Measurements from ENCODE around the gene ARHGEF2. TPM values are rescaled to one million over a fixed set of nuclear protein-coding genes. Genes with fewer than 3 reads are reported as not detected.

ARHGEF2 gene
- total and polyA plus RNA-seq, 9 of the 15 experiments (the other 6 are each of a cell fraction or from before 2014, with no cell fraction given), result 7.1 to 162 (median 62.2) TPM

DNA sequence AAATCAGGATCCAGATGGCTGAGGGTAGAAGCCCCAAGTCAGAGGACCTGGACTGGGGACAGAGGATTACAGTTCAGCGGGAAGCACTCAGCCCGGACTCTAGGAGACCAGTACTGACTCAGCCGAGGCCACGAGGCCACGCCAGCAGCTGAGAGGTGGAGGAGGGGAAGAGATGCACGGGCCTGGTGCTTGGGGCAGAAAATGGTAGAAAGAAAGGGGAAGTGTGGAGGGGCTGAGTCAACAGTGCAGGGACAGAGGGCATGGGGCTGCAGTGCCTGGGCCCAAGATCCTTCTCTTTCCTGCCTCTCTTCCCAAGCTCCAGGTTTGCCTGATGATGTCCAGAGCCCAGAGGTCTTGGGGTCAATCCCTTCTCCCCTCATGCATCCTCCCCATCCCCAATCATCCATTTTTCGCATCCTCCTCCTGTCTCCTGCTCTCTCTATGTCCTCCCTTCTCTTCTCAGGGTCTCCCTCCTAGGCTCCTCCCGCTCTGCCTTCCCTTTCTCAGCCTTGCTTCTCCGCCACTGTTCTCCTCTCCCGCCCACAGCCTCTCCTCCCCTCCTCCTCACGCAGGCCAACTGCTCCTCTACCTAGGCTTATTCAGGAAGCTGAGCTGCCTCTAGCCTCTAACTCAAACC, 7.7 kb downstream of the ARHGEF2 start (continued):
- TF ChIP-seq, protein P1, sequence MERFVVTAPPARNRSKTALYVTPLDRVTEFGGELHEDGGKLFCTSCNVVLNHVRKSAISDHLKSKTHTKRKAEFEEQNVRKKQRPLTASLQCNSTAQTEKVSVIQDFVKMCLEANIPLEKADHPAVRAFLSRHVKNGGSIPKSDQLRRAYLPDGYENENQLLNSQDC (CRISPR knock-in tag; IDR thresholded peaks at IDR 0.05), result no peak
- TF ChIP-seq, protein P2, sequence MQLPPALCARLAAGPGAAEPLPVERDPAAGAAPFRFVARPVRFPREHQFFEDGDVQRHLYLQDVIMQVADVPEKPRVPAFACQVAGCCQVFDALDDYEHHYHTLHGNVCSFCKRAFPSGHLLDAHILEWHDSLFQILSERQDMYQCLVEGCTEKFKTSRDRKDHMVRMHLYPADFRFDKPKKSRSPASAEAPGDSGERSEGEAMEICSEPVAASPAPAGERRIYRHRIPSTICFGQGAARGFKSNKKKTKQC (CRISPR knock-in tag; IDR thresholded peaks at IDR 0.05), result no peak
- no peak for TF ChIP-seq SMAD3 (CRISPR knock-in tag; conservative IDR thresholded peaks at IDR 0.05)
- no peak for TF ChIP-seq CBX5 (IDR thresholded peaks at IDR 0.05; ENCODE audit: borderline replicate concordance, low read depth)
- no peak for TF ChIP-seq ZNF518B (CRISPR knock-in tag; IDR thresholded peaks at IDR 0.05)
- TF ChIP-seq JUND (IDR thresholded peaks at IDR 0.05; ENCODE audit: borderline replicate concordance, low read depth, low read length), result peak; percentile 86
- peak; percentile 84; the same call in 2 of the 3 replicates for TF ChIP-seq JUND (tag; IDR thresholded peaks at IDR 0.05; ENCODE audit: borderline replicate concordance, low read depth, low read length)
- no peak for TF ChIP-seq IFI16 (CRISPR knock-in tag; IDR thresholded peaks at IDR 0.05)
- TF ChIP-seq MBD2 (IDR thresholded peaks at IDR 0.05; ENCODE audit: borderline replicate concordance, low read depth), result peak; percentile 20; the same call in 1 of the 2 replicates
- TF ChIP-seq HDAC1 (IDR thresholded peaks at IDR 0.05), result peak in 1 of 2 experiments; percentile 82; a peak in 1 of 4 replicates
- TF ChIP-seq MCM7 (IDR thresholded peaks at IDR 0.05), result no peak
- TF ChIP-seq POLR2H (tag; IDR thresholded peaks at IDR 0.05; ENCODE audit: low read depth), result no peak
- no peak for TF ChIP-seq SIN3B (IDR thresholded peaks at IDR 0.05; ENCODE audit: low read depth)
- TF ChIP-seq RBM17 (IDR thresholded peaks at IDR 0.05; ENCODE audit: borderline replicate concordance, low read depth, low read length), result no peak
- no peak for TF ChIP-seq TEAD1 (CRISPR knock-in tag; IDR thresholded peaks at IDR 0.05)
- no peak for TF ChIP-seq PCBP1 (IDR thresholded peaks at IDR 0.05; ENCODE audit: low read depth, low read length, poor library complexity, severe bottlenecking)
- no peak for TF ChIP-seq ZBTB5 (IDR thresholded peaks at IDR 0.05)
- TF ChIP-seq, protein P3, sequence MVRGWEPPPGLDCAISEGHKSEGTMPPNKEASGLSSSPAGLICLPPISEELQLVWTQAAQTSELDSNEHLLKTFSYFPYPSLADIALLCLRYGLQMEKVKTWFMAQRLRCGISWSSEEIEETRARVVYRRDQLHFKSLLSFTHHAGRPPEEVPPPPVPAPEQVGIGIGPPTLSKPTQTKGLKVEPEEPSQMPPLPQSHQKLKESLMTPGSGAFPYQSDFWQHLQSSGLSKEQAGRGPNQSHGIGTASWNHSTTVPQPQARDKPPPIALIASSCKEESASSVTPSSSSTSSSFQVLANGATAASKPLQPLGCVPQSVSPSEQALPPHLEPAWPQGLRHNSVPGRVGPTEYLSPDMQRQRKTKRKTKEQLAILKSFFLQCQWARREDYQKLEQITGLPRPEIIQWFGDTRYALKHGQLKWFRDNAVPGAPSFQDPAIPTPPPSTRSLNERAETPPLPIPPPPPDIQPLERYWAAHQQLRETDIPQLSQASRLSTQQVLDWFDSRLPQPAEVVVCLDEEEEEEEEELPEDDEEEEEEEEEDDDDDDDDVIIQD (CRISPR knock-in tag; IDR thresholded peaks at IDR 0.05), result no peak
- TF ChIP-seq ZFP36 (IDR thresholded peaks at IDR 0.05; ENCODE audit: low read depth, low read length, partially characterized antibody), result no peak
- TF ChIP-seq HDAC8 (tag; IDR thresholded peaks at IDR 0.05), result no peak

Data from K562 (cell line).